Natural killer cell (primary cell): ENCODE results near the gene PTPRM. TPM values are rescaled to one million over a fixed set of nuclear protein-coding genes. Genes with fewer than 3 reads are reported as not detected.

Experiments used
- ATAC-seq, 3 donors: fragments of 150-1000 bp in 2 of 3; fragments of 200-7000 bp in 1 of 3; cut with Tn5 transposase; 1 replicate in 1 of 3; 2 replicates in 2 of 3; pipeline ENCODE4 v1.10.0; 2021; ENCODE audit warnings: mild to moderate bottlenecking in 2 of 3, moderate library complexity in 2 of 3
- DNase-seq, 2 donors: peaks; one replicate each; pipeline versions ENCODE4 v3.0.0 to v3.0.0-alpha.2; 2013 to 2021; ENCODE audit warnings: mixed read lengths in 1 of 2
- H3K27ac ChIP-seq: one replicate; pipeline ENCODE4 v1.5.1; 2013; ENCODE audit warnings: mild to moderate bottlenecking, low read length
- H3K27me3 ChIP-seq: one replicate; pipeline ENCODE4 v1.6.1; 2013; ENCODE audit warnings: low read length; ENCODE audit not compliant: control insufficient read depth, insufficient read depth
- H3K36me3 ChIP-seq: one replicate; pipeline ENCODE4 v1.6.1; 2013; ENCODE audit warnings: low read length; ENCODE audit not compliant: control insufficient read depth, insufficient read depth
- H3K4me1 ChIP-seq: one replicate; pipeline ENCODE4 v1.6.1; 2013; ENCODE audit warnings: low read length; ENCODE audit not compliant: control insufficient read depth, insufficient read depth
- H3K4me3 ChIP-seq: one replicate; pipeline ENCODE4 v1.5.1; 2013; ENCODE audit warnings: low read length
- H3K9me3 ChIP-seq: one replicate; pipeline ENCODE4 v1.6.1; 2013; ENCODE audit warnings: low read length; ENCODE audit not compliant: control insufficient read depth, insufficient read depth
- H3K27ac Mint-ChIP-seq, 2 donors: one replicate each; pipeline ENCODE4 v1.8.0; 2022; ENCODE audit warnings: mild to moderate bottlenecking in 2 of 2, mixed read lengths in 2 of 2, moderate library complexity in 1 of 2
- H3K27me3 Mint-ChIP-seq, 2 donors: one replicate each; pipeline ENCODE4 v1.8.0; 2022; ENCODE audit warnings: low read depth in 2 of 2, mixed read lengths in 2 of 2
- H3K36me3 Mint-ChIP-seq: one replicate; pipeline ENCODE4 v1.8.0; 2022; ENCODE audit warnings: mixed read lengths
- H3K4me1 Mint-ChIP-seq, 2 donors: one replicate each; pipeline ENCODE4 v1.8.0; 2022; ENCODE audit warnings: mixed read lengths in 2 of 2
- H3K4me3 Mint-ChIP-seq: one replicate; pipeline ENCODE4 v1.8.0; 2022; ENCODE audit warnings: mild to moderate bottlenecking, moderate library complexity, mixed read lengths
- H3K9me3 Mint-ChIP-seq, 2 donors: one replicate each; pipeline ENCODE4 v1.8.0; 2022; ENCODE audit warnings: mixed read lengths in 2 of 2
- CTCF ChIP-seq: fragments of 200-600 bp; IDR thresholded peaks from one replicate; pipeline ENCODE4 v1.8.0; 2022; ENCODE audit warnings: antibody characterized with exemption
- WGBS: methylation state at CpG from one replicate; pipeline ENCODE4 v1.1.7; 2013; ENCODE audit warnings: missing lambda C conversion rate; ENCODE audit not compliant: insufficient coverage; 5-methylcytosine and 5-hydroxymethylcytosine counted together
- intact Hi-C: fragments of 100-400 bp; cut with micrococcal nuclease; formaldehyde crosslinking; loops from one replicate; pipeline ENCODE4 v1.14.2; 2022
- total RNA-seq, 4 donors: library from RNA; stranded (reverse); fragments of 120-200 nt in 1 of 4; gene quantifications; one replicate each; pipeline versions ENCODE4 v1.2.3 to v1.2.4, GENCODE V29; 2013 to 2022

The PTPRM gene
- total RNA-seq, 3 donors from 2014 or later (not counting 1 experiment from before 2014, with no cell fraction given) = 5.0 to 13.2 (median 12.1) TPM

- no peak overlapping the region for H3K27ac Mint-ChIP-seq
- H3K4me1 Mint-ChIP-seq = no peaks in the 10 kb centered on the region
- no peak for TF ChIP-seq CTCF
Observed at GRCh38 chr18:7728297-7728696, 161.2 kb downstream of the PTPRM start.

GRCh38 chr18:7729868-7730267, 162.8 kb downstream of the PTPRM start:
- H3K4me3 Mint-ChIP-seq = no peak overlapping the region
- no peak for TF ChIP-seq CTCF
- no peak overlapping the region for H3K27ac Mint-ChIP-seq
- ATAC-seq (no peak), DNase-seq (no peak)
- no peaks in the 10 kb centered on the region for H3K27me3 Mint-ChIP-seq
- H3K4me1 Mint-ChIP-seq = no peaks in the 10 kb centered on the region
- Histone ChIP-seq H3K27me3 (no peaks in the 10 kb centered on the region), H3K4me3 (no peak overlapping the region), H3K27ac (no peak overlapping the region), H3K9me3 (peaks cover 4% of the 10 kb centered on the region), H3K4me1 (no peaks in the 10 kb centered on the region), H3K36me3 (no peaks in the 10 kb centered on the region)
- 86% methylated on average over 2 of the region's 3 CpGs for WGBS
- H3K9me3 Mint-ChIP-seq = no peaks in the 10 kb centered on the region
- no peaks in the 10 kb centered on the region for H3K36me3 Mint-ChIP-seq
- intact Hi-C loops = no loop called here

More at GRCh38 chr18:7728297-7728696, 161.2 kb downstream of the PTPRM start:
- Histone ChIP-seq H3K9me3 (peaks cover 4% of the 10 kb centered on the region), H3K27ac (no peak overlapping the region), H3K4me3 (no peak overlapping the region), H3K36me3 (no peaks in the 10 kb centered on the region), H3K27me3 (no peaks in the 10 kb centered on the region), H3K4me1 (no peaks in the 10 kb centered on the region)
- 97% methylated on average over 4 of the region's 4 CpGs for WGBS
- H3K9me3 Mint-ChIP-seq = peaks cover 2 to 4% of the 10 kb centered on the region in 2 donors
- no peaks in the 10 kb centered on the region for H3K36me3 Mint-ChIP-seq
- DNase-seq (no peak), ATAC-seq (no peak)
- H3K4me3 Mint-ChIP-seq = no peak overlapping the region
- H3K27me3 Mint-ChIP-seq = no peaks in the 10 kb centered on the region
- intact Hi-C loops = no loop called here

- Mint-ChIP-seq H3K4me1 (no peaks in the 10 kb centered on the region), H3K27me3 (no peaks in the 10 kb centered on the region), H3K36me3 (no peaks in the 10 kb centered on the region), H3K9me3 (no peaks in the 10 kb centered on the region), H3K27ac (no peak overlapping the region), H3K4me3 (no peak overlapping the region)
- DNase-seq = no peak
- Histone ChIP-seq H3K27me3 (no peaks in the 10 kb centered on the region), H3K9me3 (peaks cover 4% of the 10 kb centered on the region), H3K27ac (no peak overlapping the region), H3K4me3 (no peak overlapping the region), H3K4me1 (no peaks in the 10 kb centered on the region), H3K36me3 (no peaks in the 10 kb centered on the region)
- intact Hi-C loops = no loop called here
- no peak for ATAC-seq
- no peak for TF ChIP-seq CTCF
- WGBS = 82% methylated on average over 3 of the region's 4 CpGs
Observed at GRCh38 chr18:7730682-7731081, 163.6 kb downstream of the PTPRM start.

- Mint-ChIP-seq H3K27me3 (no peaks in the 10 kb centered on the region), H3K27ac (no peak overlapping the region), H3K4me1 (no peaks in the 10 kb centered on the region), H3K36me3 (no peaks in the 10 kb centered on the region), H3K4me3 (no peak overlapping the region), H3K9me3 (peaks cover 0 to 2% of the 10 kb centered on the region in 2 donors)
- no peaks in the 10 kb centered on the region for H3K4me1 ChIP-seq
- WGBS = 100% methylated on average over 1 of the region's 1 CpG
- intact Hi-C loops = no loop called here
- ATAC-seq (no peak), DNase-seq (no peak)
- TF ChIP-seq CTCF = no peak
- H3K9me3 ChIP-seq = peaks cover 4% of the 10 kb centered on the region
- H3K27me3 ChIP-seq = no peaks in the 10 kb centered on the region
- H3K4me3 ChIP-seq = no peak overlapping the region
- no peaks in the 10 kb centered on the region for H3K36me3 ChIP-seq
- H3K27ac ChIP-seq = no peak overlapping the region
Observed at GRCh38 chr18:7733642-7734041, 166.5 kb downstream of the PTPRM start.
